HEK293 (cell line): ENCODE results near the gene C5AR2.

ENCODE experiments used
- SP2 ChIP-seq: fragments of 450-650 bp; formaldehyde crosslinking; IDR thresholded peaks from 2 replicates; pipeline ENCODE4 v1.5.1; 2016; ENCODE audit warnings: missing biosample characterization, missing genetic modification characterization
- YY1 ChIP-seq: fragments of 450-650 bp; formaldehyde crosslinking; IDR thresholded peaks from 2 replicates; pipeline ENCODE4 v1.5.1; 2018; ENCODE audit warnings: missing biosample characterization, missing genetic modification characterization
- ZNF239 ChIP-seq: fragments of 450-650 bp; formaldehyde crosslinking; IDR thresholded peaks from 2 replicates; pipeline ENCODE4 v1.5.1; 2016; ENCODE audit warnings: missing biosample characterization, missing genetic modification characterization
- ZNF501 ChIP-seq: fragments of 450-650 bp; formaldehyde crosslinking; IDR thresholded peaks from 2 replicates; pipeline ENCODE4 v1.5.1; 2016; ENCODE audit warnings: missing biosample characterization, missing genetic modification characterization
- ZNF521 ChIP-seq: fragments of 450-650 bp; formaldehyde crosslinking; IDR thresholded peaks from 2 replicates; pipeline ENCODE4 v1.5.1; 2017; ENCODE audit warnings: missing biosample characterization, mild to moderate bottlenecking, missing genetic modification characterization
- ZNF660 ChIP-seq: fragments of 450-650 bp; IDR thresholded peaks from 2 replicates; pipeline ENCODE4 v1.5.1; 2018; ENCODE audit warnings: missing biosample characterization, mild to moderate bottlenecking, missing genetic modification characterization
- ZNF664 ChIP-seq: fragments of 450-650 bp; formaldehyde crosslinking; IDR thresholded peaks from 2 replicates; pipeline ENCODE4 v1.5.1; 2016; ENCODE audit warnings: missing biosample characterization, missing genetic modification characterization
- TF ChIP-seq, protein P1 (sequence below): fragments of 450-650 bp; formaldehyde crosslinking; IDR thresholded peaks from 2 replicates; pipeline ENCODE4 v1.5.1; 2016; ENCODE audit warnings: missing biosample characterization, missing genetic modification characterization
- TF ChIP-seq, protein P2 (sequence below): fragments of 450-650 bp; formaldehyde crosslinking; IDR thresholded peaks from 2 replicates; pipeline ENCODE4 v1.5.1; 2016; ENCODE audit warnings: missing biosample characterization, missing genetic modification characterization, low read depth
- TF ChIP-seq, protein P3 (sequence below): fragments of 450-650 bp; formaldehyde crosslinking; IDR thresholded peaks from 2 replicates; pipeline ENCODE4 v1.5.1; 2016; ENCODE audit warnings: missing biosample characterization, missing genetic modification characterization
- TF ChIP-seq, protein P4 (sequence below): fragments of 450-650 bp; formaldehyde crosslinking; IDR thresholded peaks from 2 replicates; pipeline ENCODE4 v1.5.1; 2016; ENCODE audit warnings: missing biosample characterization, missing genetic modification characterization

DNA sequence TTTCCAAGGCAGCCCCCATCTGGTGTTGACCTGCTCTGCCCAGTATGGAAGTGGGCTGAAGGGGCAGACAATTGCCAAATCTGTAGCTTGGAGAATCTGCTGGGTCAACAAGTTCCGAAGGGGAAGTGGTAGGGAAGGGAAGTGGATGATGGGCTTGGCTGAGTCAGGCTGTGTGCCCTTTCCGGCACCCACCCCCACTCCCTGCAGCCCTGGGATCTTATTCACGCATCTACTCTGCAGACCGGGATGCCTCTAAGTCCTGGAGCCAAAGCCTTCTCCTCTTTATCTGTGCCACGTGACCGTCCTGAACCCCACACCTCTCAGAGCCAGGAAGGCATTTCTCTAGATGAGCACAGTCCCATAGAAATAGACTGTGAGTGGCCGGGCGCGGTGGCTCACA lies 7.5 kb upstream of the C5AR2 start:
- TF ChIP-seq YY1 (tag by site-specific recombination) (no peak), ZNF664 (tag by site-specific recombination) (no peak), SP2 (tag by site-specific recombination) (no peak), ZNF501 (tag by site-specific recombination) (no peak), ZNF660 (no peak), ZNF239 (tag by site-specific recombination) (no peak), ZNF521 (tag by site-specific recombination) (no peak)
- TF ChIP-seq, protein P1, sequence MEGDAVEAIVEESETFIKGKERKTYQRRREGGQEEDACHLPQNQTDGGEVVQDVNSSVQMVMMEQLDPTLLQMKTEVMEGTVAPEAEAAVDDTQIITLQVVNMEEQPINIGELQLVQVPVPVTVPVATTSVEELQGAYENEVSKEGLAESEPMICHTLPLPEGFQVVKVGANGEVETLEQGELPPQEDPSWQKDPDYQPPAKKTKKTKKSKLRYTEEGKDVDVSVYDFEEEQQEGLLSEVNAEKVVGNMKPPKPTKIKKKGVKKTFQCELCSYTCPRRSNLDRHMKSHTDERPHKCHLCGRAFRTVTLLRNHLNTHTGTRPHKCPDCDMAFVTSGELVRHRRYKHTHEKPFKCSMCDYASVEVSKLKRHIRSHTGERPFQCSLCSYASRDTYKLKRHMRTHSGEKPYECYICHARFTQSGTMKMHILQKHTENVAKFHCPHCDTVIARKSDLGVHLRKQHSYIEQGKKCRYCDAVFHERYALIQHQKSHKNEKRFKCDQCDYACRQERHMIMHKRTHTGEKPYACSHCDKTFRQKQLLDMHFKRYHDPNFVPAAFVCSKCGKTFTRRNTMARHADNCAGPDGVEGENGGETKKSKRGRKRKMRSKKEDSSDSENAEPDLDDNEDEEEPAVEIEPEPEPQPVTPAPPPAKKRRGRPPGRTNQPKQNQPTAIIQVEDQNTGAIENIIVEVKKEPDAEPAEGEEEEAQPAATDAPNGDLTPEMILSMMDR, result no peak
- TF ChIP-seq, protein P2, sequence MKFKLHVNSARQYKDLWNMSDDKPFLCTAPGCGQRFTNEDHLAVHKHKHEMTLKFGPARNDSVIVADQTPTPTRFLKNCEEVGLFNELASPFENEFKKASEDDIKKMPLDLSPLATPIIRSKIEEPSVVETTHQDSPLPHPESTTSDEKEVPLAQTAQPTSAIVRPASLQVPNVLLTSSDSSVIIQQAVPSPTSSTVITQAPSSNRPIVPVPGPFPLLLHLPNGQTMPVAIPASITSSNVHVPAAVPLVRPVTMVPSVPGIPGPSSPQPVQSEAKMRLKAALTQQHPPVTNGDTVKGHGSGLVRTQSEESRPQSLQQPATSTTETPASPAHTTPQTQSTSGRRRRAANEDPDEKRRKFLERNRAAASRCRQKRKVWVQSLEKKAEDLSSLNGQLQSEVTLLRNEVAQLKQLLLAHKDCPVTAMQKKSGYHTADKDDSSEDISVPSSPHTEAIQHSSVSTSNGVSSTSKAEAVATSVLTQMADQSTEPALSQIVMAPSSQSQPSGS (tag by site-specific recombination), result no peak
- TF ChIP-seq, protein P3, sequence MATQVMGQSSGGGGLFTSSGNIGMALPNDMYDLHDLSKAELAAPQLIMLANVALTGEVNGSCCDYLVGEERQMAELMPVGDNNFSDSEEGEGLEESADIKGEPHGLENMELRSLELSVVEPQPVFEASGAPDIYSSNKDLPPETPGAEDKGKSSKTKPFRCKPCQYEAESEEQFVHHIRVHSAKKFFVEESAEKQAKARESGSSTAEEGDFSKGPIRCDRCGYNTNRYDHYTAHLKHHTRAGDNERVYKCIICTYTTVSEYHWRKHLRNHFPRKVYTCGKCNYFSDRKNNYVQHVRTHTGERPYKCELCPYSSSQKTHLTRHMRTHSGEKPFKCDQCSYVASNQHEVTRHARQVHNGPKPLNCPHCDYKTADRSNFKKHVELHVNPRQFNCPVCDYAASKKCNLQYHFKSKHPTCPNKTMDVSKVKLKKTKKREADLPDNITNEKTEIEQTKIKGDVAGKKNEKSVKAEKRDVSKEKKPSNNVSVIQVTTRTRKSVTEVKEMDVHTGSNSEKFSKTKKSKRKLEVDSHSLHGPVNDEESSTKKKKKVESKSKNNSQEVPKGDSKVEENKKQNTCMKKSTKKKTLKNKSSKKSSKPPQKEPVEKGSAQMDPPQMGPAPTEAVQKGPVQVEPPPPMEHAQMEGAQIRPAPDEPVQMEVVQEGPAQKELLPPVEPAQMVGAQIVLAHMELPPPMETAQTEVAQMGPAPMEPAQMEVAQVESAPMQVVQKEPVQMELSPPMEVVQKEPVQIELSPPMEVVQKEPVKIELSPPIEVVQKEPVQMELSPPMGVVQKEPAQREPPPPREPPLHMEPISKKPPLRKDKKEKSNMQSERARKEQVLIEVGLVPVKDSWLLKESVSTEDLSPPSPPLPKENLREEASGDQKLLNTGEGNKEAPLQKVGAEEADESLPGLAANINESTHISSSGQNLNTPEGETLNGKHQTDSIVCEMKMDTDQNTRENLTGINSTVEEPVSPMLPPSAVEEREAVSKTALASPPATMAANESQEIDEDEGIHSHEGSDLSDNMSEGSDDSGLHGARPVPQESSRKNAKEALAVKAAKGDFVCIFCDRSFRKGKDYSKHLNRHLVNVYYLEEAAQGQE, result no peak
- TF ChIP-seq, protein P4, sequence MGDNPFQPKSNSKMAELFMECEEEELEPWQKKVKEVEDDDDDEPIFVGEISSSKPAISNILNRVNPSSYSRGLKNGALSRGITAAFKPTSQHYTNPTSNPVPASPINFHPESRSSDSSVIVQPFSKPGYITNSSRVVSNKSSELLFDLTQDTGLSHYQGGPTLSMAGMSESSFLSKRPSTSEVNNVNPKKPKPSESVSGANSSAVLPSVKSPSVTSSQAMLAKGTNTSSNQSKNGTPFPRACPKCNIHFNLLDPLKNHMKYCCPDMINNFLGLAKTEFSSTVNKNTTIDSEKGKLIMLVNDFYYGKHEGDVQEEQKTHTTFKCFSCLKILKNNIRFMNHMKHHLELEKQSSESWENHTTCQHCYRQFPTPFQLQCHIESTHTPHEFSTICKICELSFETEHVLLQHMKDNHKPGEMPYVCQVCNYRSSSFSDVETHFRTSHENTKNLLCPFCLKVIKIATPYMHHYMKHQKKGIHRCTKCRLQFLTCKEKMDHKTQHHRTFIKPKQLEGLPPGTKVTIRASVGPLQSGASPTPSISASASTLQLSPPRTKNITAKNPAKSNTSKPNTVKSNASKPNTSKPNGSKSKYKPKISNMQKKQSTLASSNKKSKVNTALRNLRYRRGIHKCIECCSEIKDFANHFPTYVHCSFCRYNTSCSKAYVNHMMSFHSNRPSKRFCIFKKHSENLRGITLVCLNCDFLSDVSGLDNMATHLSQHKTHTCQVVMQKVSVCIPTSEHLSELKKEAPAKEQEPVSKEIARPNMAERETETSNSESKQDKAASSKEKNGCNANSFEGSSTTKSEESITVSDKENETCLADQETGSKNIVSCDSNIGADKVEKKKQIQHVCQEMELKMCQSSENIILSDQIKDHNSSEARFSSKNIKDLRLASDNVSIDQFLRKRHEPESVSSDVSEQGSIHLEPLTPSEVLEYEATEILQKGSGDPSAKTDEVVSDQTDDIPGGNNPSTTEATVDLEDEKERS, result no peak
